ENCODE data around the gene DSP.

The DSP gene

DNA sequence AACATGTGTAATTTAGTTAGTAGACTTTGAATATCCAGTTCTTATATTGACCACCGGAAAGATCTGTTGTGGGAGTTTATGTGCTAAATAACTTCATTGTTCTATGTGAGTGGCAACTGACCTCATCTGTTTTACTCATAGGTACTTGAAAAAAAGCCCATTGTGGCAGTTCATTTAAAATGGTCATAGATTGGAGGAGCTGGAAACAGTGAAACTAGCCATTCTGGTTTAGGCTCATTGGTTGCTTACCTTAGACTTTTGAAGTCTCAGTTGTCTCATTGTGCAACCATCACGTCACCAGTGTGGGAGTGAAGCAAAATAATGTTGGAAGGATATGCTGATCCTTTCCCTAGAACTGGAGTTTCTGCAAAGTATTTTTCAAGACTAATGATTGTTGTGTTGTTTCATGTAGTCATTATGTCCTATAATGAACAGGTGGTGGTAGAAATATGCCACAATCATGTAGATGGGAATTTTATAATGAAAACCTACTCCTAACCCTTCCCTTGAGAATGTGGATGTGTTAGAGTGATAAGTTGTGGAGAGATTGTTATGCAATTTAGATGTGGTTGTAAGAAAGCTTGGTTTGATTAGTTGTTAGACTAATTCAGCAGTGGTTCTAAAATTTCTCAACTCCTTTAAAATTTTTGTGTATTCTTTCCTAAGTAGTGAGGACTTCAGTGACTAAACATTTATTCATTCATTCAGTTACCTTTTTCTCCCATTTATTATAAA is 18.3 kb downstream of the DSP start:
- FAIRE-seq (no peak), DNase-seq (ENCODE audit: insufficient read length, low spot score) (no peak)

DNA sequence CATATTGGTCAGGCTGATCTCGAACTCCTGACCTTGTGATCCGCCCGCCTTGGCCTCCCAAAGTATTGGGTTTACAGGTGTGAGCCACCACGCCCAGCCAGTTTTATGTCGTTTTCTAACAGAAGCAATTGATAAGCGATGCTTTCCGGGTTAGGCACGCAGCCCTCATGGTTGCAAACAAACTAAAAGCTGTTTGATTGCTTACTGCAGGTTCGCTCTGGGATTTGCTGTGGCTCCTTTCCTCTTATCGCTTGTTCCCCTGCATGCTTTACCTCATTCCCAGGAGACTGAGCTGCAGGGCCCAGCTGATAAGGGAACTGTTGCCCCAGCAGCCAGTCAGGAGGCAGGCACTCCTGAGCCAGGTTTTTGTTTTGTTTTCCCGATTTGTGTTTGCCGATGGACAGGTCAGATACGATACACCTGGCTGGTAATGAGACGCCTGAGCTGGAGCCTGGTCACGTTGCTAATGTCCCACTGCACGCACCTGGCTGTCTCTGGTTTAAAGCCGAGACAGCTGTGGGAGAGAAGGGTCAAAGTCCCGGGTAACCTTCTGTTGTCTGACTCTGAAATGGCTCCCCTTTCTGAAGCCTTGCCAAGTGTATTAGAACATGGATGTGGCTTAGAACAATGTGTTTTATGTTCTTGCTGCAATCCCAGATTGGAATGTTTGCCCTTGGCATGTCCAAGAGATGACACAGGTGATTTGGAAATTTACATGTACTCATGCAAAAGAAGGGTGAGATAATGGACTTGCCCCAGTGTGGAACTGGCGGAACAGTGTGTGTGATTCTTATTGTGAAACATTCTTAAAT is 19.9 kb downstream of the DSP start:
- FAIRE-seq: no peak
- no peak for DNase-seq (ENCODE audit: insufficient read length, low spot score)

DNA sequence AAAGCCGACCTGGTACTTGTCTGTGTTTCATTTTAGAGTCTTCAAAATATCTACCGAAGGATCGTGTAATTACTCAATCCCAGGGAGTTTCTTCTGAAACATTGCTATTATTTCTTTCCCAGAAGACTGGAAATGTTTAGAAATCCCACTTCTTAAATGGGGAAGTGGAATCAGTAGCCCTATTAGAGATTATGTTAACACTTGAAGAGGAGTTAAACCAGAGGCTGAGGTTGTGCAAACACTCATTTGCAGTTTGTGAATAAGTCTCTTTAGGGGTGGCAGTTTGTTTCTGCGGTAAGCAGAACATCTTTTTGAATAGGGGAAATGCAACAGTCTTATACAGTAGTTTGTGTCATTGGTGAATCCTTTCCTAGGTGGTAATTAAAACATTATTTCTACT is 21.3 kb downstream of the DSP start:
- FAIRE-seq: no peak
- DNase-seq (ENCODE audit: insufficient read length, low spot score): no peak

DNA sequence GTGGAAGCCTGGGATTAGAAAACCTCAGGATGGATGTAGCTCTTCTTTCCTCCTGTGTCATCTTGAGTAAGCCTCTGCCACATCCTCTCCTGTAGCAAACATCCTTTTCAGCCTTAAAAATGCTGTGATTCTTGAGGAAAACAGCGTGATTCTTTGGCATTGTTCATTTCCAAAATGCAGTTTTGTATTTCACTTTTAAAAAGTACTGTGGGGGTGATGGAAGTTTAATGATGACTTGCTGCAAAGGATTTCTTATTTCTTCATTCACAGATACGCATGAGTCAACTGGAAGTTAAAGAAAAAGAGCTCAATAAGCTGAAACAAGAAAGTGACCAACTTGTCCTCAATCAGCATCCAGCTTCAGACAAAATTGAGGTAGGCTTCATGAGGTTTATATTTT is 24.6 kb downstream of the DSP start:
- FAIRE-seq: no peak
- no peak for DNase-seq (ENCODE audit: insufficient read length, low spot score)

DNA sequence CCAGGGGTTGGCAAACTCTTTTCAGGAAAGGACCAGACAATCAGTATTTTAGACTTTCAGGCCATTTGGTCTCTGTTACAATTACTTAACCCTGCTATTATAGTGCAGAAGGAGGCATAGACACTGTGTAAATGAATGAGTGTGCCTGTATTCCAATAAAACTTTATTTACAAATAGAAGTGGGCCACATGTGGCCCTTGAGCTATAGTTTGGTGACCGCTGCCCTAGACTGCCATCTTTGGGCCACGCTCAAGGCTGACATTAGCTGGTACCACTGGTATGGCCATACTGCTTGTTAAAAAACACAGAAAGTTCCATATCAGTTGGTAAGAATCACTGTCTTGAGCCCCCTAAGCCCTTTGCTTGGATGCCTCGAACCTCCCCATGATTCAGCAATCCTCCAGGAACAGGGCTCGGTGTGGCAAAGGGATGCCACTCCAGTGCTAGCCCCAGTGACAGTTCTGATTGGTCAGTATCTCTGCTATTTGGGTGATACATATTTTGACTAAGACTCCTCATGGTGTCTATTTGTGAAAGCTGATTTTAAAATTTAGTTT is 25.2 kb downstream of the DSP start:
- FAIRE-seq: no peak
- no peak for DNase-seq (ENCODE audit: insufficient read length, low spot score)

DNA sequence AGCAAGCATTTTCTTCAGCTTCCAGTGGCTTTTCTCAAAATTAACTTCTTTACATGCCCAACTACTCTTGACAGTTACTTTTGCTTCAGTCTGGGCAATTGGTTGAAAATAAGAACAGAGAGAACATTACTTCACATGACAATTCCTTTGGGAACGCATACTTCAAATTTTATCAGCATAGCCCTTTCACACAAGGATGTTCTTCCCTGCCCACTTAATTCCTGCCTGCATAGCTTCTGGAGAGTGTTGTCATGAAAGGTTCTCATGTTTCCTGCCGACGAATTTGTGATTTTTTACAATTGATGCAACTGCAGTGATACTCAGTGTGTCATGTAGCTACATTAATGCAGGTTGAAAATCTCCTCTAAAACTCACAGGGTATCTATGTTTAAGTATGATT is 26.6 kb downstream of the DSP start:
- FAIRE-seq (no peak), DNase-seq (ENCODE audit: insufficient read length, low spot score) (no peak)

DNA sequence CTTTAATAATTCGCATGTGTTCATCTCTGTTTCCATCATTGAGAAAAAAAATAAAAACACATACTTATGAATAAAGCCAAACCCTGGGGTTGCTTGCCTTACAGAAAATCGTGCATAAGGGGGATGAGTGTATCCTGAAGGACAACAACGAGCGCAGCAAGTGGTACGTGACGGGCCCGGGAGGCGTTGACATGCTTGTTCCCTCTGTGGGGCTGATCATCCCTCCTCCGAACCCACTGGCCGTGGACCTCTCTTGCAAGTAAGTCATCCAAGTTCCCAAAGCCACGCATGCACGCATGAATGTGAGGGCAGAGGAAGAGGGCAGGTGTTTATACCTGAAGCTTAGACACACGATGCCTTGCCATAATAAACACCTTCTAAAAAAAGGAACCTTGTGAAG is 27.6 kb downstream of the DSP start:
- FAIRE-seq: no peak
- no peak for DNase-seq (ENCODE audit: insufficient read length, low spot score)

DNA sequence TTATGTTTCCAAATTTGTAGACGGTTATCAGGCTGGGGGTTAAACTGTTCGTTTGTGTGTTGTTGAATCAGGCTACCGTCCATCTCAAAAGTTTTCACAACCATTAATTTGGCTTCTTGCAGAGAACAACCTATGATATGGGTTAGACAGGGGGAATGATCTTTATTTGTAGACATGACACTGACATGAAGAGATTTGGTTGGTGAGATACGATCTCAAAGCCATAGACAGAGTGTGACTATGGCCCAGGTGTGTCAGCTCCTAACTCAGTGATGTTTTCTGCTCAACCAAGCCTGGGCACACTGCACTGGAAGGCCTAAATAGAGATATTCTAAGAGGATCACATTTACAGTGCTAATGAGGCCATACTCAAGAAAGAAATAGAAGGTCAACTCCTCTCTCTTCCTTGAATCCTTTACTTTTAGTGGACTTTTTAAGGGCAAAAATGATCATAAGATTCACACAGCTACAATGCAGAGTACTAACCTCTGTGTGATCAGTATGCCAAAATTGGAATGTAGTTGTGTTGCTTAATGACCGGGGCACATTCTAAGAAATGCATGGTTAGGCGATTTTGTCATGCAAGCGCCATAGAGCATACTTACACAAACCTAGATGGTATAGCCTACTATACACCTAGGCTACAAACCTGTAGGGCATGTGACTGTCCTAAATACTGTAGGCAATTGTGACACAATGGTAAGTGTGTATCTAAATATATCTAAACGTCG is 30.9 kb downstream of the DSP start:
- FAIRE-seq (no peak), DNase-seq (ENCODE audit: insufficient read length, low spot score) (no peak)

DNA sequence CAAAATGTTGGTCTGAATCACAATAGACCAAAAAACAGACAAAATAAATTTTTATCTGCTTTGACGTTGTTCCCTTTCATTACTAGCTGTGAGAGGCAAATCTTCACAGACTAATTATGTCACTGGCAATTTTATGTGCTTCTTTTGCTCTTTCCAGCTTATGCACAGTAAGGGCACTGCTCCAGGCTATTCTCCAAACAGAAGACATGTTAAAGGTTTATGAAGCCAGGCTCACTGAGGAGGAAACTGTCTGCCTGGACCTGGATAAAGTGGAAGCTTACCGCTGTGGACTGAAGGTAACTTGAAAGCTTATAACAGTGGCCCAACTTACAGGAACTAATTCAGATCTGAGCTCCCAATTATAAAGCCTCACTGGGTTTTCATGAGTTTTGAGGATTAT is 33.0 kb downstream of the DSP start:
- no peak for FAIRE-seq
- no peak for DNase-seq (ENCODE audit: insufficient read length, low spot score)

DNA sequence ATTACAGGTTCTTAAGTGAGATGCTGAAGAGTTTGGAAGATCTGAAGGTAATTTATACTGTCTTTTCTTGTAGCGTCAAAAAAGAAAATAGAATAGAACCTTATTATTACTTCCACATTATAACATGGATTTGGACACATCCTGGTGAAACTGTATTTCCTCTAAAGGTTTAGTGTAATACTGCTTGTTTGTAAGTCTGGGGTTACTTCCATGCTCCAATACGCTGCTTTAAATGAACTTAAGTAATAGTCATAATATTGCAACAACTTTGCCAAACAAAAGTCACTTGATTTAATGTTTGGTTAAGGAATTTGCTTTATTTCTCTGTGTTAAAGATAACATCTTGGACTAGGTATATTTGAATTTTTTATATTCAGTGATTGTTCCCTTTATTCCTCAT is 37.0 kb downstream of the DSP start:
- no peak for DNase-seq (ENCODE audit: insufficient read length, low spot score)
- FAIRE-seq: no peak

DNA sequence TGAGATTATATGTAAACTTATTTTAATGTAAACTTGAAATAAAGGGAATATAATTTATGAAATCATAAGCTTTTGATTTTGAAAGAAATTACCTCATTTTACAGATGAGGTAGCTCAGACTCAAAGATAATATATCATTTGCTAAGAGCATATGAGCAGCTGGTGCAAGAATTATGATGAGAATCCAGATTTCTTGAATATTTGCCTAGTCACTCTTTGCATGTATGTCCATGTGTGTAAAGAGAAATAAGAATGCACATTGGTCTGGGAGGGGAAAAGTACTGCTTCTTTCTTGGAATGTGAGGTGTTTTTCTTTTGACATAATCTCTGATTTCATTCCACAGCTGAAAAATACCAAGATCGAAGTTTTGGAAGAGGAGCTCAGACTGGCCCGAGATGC is 37.5 kb downstream of the DSP start:
- DNase-seq (ENCODE audit: insufficient read length, low spot score): no peak
- no peak for FAIRE-seq

DNA sequence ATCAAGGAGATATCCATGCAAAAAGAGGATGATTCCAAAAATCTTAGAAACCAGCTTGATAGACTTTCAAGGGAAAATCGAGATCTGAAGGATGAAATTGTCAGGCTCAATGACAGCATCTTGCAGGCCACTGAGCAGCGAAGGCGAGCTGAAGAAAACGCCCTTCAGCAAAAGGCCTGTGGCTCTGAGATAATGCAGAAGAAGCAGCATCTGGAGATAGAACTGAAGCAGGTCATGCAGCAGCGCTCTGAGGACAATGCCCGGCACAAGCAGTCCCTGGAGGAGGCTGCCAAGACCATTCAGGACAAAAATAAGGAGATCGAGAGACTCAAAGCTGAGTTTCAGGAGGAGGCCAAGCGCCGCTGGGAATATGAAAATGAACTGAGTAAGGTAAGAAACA is 38.4 kb downstream of the DSP start:
- FAIRE-seq: no peak

DNA sequence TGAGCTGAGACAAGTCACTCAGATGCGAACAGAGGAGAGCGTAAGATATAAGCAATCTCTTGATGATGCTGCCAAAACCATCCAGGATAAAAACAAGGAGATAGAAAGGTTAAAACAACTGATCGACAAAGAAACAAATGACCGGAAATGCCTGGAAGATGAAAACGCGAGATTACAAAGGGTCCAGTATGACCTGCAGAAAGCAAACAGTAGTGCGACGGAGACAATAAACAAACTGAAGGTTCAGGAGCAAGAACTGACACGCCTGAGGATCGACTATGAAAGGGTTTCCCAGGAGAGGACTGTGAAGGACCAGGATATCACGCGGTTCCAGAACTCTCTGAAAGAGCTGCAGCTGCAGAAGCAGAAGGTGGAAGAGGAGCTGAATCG is 39.1 kb downstream of the DSP start:
- DNase-seq (ENCODE audit: insufficient read length, low spot score) (no peak), FAIRE-seq (no peak)

More for the DNA sequence above, 38.4 kb downstream of the DSP start:
- no peak for DNase-seq (ENCODE audit: insufficient read length, low spot score)

DNA sequence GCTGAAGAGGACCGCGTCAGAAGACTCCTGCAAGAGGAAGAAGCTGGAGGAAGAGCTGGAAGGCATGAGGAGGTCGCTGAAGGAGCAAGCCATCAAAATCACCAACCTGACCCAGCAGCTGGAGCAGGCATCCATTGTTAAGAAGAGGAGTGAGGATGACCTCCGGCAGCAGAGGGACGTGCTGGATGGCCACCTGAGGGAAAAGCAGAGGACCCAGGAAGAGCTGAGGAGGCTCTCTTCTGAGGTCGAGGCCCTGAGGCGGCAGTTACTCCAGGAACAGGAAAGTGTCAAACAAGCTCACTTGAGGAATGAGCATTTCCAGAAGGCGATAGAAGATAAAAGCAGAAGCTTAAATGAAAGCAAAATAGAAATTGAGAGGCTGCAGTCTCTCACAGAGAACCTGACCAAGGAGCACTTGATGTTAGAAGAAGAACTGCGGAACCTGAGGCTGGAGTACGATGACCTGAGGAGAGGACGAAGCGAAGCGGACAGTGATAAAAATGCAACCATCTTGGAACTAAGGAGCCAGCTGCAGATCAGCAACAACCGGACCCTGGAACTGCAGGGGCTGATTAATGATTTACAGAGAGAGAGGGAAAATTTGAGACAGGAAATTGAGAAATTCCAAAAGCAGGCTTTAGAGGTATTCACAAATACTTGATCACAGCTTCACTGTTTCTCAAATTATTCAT is 39.6 kb downstream of the DSP start:
- FAIRE-seq: no peak

DNA sequence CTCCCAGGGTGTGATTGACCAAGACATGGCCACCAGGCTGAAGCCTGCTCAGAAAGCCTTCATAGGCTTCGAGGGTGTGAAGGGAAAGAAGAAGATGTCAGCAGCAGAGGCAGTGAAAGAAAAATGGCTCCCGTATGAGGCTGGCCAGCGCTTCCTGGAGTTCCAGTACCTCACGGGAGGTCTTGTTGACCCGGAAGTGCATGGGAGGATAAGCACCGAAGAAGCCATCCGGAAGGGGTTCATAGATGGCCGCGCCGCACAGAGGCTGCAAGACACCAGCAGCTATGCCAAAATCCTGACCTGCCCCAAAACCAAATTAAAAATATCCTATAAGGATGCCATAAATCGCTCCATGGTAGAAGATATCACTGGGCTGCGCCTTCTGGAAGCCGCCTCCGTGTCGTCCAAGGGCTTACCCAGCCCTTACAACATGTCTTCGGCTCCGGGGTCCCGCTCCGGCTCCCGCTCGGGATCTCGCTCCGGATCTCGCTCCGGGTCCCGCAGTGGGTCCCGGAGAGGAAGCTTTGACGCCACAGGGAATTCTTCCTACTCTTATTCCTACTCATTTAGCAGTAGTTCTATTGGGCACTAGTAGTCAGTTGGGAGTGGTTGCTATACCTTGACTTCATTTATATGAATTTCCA is 43.9 kb downstream of the DSP start:
- no peak for DNase-seq (ENCODE audit: insufficient read length, low spot score)
- no peak for FAIRE-seq

More for the DNA sequence above, 39.6 kb downstream of the DSP start:
- no peak for DNase-seq (ENCODE audit: insufficient read length, low spot score)

DNA sequence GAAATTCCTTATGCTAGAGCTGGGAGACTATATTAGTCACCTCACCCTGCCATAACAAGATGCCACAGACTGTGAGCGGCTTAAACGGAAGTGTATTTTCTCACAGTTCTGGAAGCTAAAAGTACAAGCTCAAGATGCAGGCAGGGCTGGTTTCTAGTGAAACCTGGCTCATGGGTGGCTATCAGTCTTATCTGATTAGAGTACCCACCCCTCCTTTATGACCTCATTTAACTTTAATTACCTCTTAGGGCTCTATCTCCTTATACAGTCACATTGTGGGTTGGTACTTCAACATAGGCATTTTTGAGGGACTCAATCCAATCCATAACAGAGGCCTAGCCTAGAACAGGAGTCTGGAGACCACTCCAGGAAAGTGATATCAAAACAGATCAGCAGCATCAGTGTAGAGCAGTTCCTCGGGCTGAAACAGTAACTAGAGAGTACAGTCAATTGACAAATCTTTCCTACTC is 46.2 kb downstream of the DSP start:
- FAIRE-seq: no peak
- DNase-seq (ENCODE audit: insufficient read length, low spot score): no peak

DNA sequence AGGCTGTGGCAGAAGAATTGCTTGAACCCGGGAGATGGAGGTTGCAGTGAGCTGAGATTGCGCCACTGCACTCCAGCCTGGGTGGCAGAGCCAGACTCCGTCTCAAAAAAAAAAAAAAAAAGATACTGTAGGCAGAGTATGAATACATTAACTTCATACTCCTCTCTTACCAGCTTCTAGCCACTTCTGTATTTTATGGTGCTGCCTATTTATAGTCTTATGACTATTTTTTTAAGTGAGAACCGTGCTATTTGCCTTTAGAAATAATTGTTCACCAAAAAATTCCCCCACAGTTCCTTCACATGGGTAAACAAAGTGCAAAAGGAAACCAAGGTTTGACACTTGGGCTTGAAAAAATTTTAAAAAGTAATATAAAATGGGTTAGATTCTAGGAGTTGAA is 47.0 kb downstream of the DSP start:
- no peak for DNase-seq (ENCODE audit: insufficient read length, low spot score)

DNA sequence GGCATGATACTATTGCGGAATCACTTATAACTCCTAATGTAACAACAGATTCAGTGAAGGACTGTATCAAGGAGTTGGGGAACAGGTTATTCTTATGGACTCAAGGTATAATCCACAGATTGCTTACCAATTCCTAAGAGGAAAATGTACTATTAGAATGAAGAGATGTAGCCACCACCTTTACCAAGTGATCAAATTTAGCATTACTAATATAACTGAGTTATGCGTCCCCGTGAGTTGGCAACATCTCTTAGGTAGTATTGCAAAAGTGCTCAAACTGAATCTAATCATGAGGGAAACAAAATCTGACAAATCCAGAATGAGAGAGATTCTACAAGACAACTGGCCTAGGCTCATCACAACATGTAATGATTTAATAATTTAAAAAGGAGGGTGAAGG is 47.8 kb downstream of the DSP start:
- DNase-seq (ENCODE audit: insufficient read length, low spot score): no peak
- no peak for FAIRE-seq

More for the DNA sequence above, 47.0 kb downstream of the DSP start:
- FAIRE-seq: no peak

DNA sequence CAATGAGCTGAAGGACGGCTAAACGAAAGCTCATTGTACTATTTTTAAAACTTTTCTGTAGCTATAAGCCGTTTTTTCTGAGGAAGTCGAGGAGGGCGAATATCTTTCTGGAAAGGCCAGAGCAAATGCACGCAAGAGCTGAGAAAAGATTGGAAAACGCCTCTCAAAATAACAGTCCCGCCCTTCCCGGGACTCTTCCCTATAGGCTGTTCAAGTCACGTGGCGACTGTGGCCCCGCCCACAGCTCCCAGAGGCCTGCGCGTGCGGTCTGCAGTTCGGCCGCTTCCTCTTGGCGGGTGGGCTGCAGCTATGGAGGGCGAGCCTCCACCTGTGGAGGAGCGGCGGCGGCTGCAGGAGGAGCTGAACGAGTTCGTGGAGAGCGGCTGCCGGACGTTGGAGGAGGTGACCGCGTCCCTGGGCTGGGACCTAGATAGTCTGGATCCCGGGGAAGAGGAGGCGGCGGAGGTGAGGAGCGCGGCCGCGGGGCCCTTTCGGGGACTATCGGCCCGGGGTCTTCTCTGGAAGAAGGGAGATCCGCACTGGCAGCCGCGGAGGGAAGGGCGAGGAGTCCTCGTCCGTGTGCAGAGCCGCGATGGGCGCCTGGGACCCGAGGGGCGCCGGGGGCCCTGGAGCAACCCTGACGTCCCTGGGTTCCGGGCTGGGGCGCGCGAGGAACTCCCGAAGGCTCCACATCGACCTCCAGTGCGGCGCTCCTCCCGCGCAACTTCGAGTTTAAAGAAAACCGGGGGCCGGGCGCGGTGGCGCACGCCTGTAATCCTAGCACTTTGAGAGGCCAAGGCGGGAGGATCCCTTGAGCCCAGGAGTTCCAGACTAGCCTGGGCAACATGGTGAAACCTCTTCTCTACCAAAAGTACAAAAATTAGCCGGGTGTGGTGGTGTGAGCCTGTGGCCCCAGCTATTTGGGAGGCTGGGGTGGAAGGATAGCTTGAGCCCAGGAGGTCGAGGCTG is 48.8 kb downstream of the DSP start, which contains the start of gene SNRNP48:
SNRNP48 (plus strand) TSS at position 250 of the 969 bp plus-strand sequence; CDS start at position 310, 60 bp downstream.
- FAIRE-seq (peak; percentile 88), DNase-seq (ENCODE audit: insufficient read length, low spot score) (peak; percentile 85)
